Liver (tissue), 9 donors: ENCODE results near the gene F13B. TPM values are rescaled to one million over a fixed set of nuclear protein-coding genes. Genes with fewer than 3 reads are reported as not detected.

Experiments used
- DNase-seq: peaks from one replicate; pipeline ENCODE4 v3.0.0-alpha.2; 2017; ENCODE audit warnings: low spot score
- H3K27ac ChIP-seq, 2 donors: one replicate each; pipeline ENCODE4 v1.7.0; 2013; ENCODE audit warnings: inconsistent platforms in 2 of 2, low read length in 2 of 2, control low read depth in 1 of 2, low read depth in 1 of 2, mild to moderate bottlenecking in 1 of 2
- H3K27me3 ChIP-seq, 4 donors: one replicate each; pipeline versions ENCODE4 v1.6.1 to v1.7.0; 2013; ENCODE audit warnings: low read length in 3 of 4, inconsistent platforms in 1 of 4, mild to moderate bottlenecking in 1 of 4, moderate library complexity in 1 of 4; ENCODE audit not compliant: control insufficient read depth in 4 of 4, insufficient read depth in 4 of 4
- H3K36me3 ChIP-seq, 4 donors: one replicate each; pipeline versions ENCODE4 v1.6.1 to v1.7.0; 2013; ENCODE audit warnings: low read length in 3 of 4, mild to moderate bottlenecking in 3 of 4, low read depth in 1 of 4, moderate library complexity in 1 of 4; ENCODE audit not compliant: control insufficient read depth in 4 of 4, insufficient read depth in 3 of 4
- H3K4me1 ChIP-seq, 4 donors: one replicate each; pipeline versions ENCODE4 v1.6.1 to v1.7.0; 2013; ENCODE audit warnings: low read length in 3 of 4, mild to moderate bottlenecking in 3 of 4, moderate library complexity in 1 of 4; ENCODE audit not compliant: control insufficient read depth in 4 of 4, insufficient read depth in 4 of 4
- H3K4me3 ChIP-seq, 3 donors: one replicate each; pipeline versions ENCODE4 v1.6.1 to v1.7.0; 2013; ENCODE audit warnings: low read length in 3 of 3, control low read depth in 1 of 3, low read depth in 1 of 3, mild to moderate bottlenecking in 1 of 3
- H3K9ac ChIP-seq, 2 donors: one replicate each; pipeline ENCODE4 v1.7.0; 2013; ENCODE audit warnings: low read length in 2 of 2, mild to moderate bottlenecking in 2 of 2, moderate library complexity in 2 of 2, control low read depth in 1 of 2, low read depth in 1 of 2
- H3K9me3 ChIP-seq, 4 donors: one replicate each; pipeline versions ENCODE4 v1.6.1 to v1.7.0; 2013; ENCODE audit warnings: low read length in 3 of 4; ENCODE audit not compliant: control insufficient read depth in 4 of 4
- ATF3 ChIP-seq: IDR thresholded peaks from 2 replicates; pipeline ENCODE4 v1.6.1; 2016; ENCODE audit warnings: antibody characterized with exemption
- CTCF ChIP-seq: fragments of 150-350 bp; IDR thresholded peaks from 2 replicates; pipeline ENCODE4 v1.5.1; 2017; ENCODE audit warnings: improper control_type of control experiment, low read depth, low read length; ENCODE audit not compliant: missing input control
- EGR1 ChIP-seq, 2 donors: IDR thresholded peaks; 2 replicates each; pipeline ENCODE4 v1.6.1; 2016 to 2018; ENCODE audit warnings: antibody characterized with exemption in 2 of 2, low read depth in 2 of 2
- GABPA ChIP-seq, 2 donors: IDR thresholded peaks in 1 of 2; conservative IDR thresholded peaks in 1 of 2; 2 replicates each; pipeline ENCODE4 v1.6.1; 2016; ENCODE audit warnings: antibody characterized with exemption in 2 of 2, mild to moderate bottlenecking in 1 of 2, moderate library complexity in 1 of 2
- HNF4A ChIP-seq, 2 donors: conservative IDR thresholded peaks; 2 replicates each; pipeline ENCODE4 v1.6.1; 2016; ENCODE audit warnings: antibody characterized with exemption in 2 of 2, mild to moderate bottlenecking in 2 of 2
- HNF4G ChIP-seq: IDR thresholded peaks from 2 replicates; pipeline ENCODE4 v1.6.1; 2016; ENCODE audit warnings: antibody characterized with exemption
- JUND ChIP-seq, 2 donors: IDR thresholded peaks; 2 replicates each; pipeline ENCODE4 v1.6.1; 2016; ENCODE audit warnings: antibody characterized with exemption in 2 of 2
- NR2F2 ChIP-seq: IDR thresholded peaks from 2 replicates; pipeline ENCODE4 v1.6.1; 2016; ENCODE audit warnings: antibody characterized with exemption
- RAD21 ChIP-seq, 2 donors: IDR thresholded peaks; 2 replicates each; pipeline ENCODE4 v1.6.1; 2016; ENCODE audit warnings: antibody characterized with exemption in 2 of 2, mild to moderate bottlenecking in 2 of 2
- TAF1 ChIP-seq: conservative IDR thresholded peaks from 2 replicates; pipeline ENCODE4 v1.6.1; 2016; ENCODE audit warnings: antibody characterized with exemption, mild to moderate bottlenecking
- YY1 ChIP-seq: IDR thresholded peaks from 2 replicates; pipeline ENCODE4 v1.6.1; 2016; ENCODE audit warnings: antibody characterized with exemption, mild to moderate bottlenecking
- WGBS: extraction: QIAGEN DNeasy Blood & Tissue Kit; methylation state at CpG from one replicate; pipeline ENCODE4 v1.1.7; 2013; 5-methylcytosine and 5-hydroxymethylcytosine counted together
- polyA plus RNA-seq, 2 donors: library from polyadenylated mRNA; stranded (reverse) in 1 of 2; unstranded in 1 of 2; fragments of 200-250 nt in 1 of 2; fragments of >200 nt in 1 of 2; fragmentation: Nextera tagmentation in 1 of 2; extraction: Ambion mirVana in 1 of 2; gene quantifications; one replicate each; pipeline versions ENCODE4 v1.2.1 to v1.2.3, GENCODE V29; 2013 to 2015
- total RNA-seq, 2 donors: library from RNA; depleted of rRNA; stranded (reverse); fragments of >200 nt; gene quantifications; one replicate each; pipeline ENCODE4 v1.2.3, GENCODE V29; 2014
- TF ChIP-seq, protein P1 (sequence below): IDR thresholded peaks from 2 replicates; pipeline ENCODE4 v1.6.1; 2016; ENCODE audit warnings: antibody characterized with exemption, mild to moderate bottlenecking
- donor health status: healthy.
- donor health status: healthy.
- donor health status: healthy.
- donor health status: healthy.
- donor health status: healthy.

F13B gene
- total and polyA plus RNA-seq, 4 donors, result 42.3 to 194 (median 80.2) TPM

- TF ChIP-seq CTCF (no peak), GABPA (IDR thresholded peaks at IDR 0.05 in 1 of 2, conservative IDR thresholded peaks at IDR 0.05 in 1 of 2) (no peak), HNF4A (conservative IDR thresholded peaks at IDR 0.05) (no peak), HNF4G (no peak), ATF3 (no peak)
Observed at GRCh38 chr1:197021716-197022115, 45.3 kb downstream of the F13B start (continued).

- TF ChIP-seq YY1 (no peak), NR2F2 (no peak), ATF3 (no peak), GABPA (IDR thresholded peaks at IDR 0.05 in 1 of 2, conservative IDR thresholded peaks at IDR 0.05 in 1 of 2) (no peak), EGR1 (IDR thresholded peaks at IDR 0.05; ENCODE audit: low read depth in 2 of 2) (no peak), JUND (IDR thresholded peaks at IDR 0.05) (no peak), TAF1 (no peak), HNF4G (no peak)
- no peak for DNase-seq
- Histone ChIP-seq H3K4me3 (no peak overlapping the region), H3K9me3 (no peaks in the 10 kb centered on the region), H3K27ac (no peak overlapping the region), H3K4me1 (no peaks in the 10 kb centered on the region), H3K27me3 (no peaks in the 10 kb centered on the region), H3K9ac (no peak overlapping the region), H3K36me3 (no peaks in the 10 kb centered on the region)
- 86% methylated on average over 8 of the region's 8 CpGs for WGBS
Observed at GRCh38 chr1:197017558-197018146, 49.4 kb downstream of the F13B start.

DNA sequence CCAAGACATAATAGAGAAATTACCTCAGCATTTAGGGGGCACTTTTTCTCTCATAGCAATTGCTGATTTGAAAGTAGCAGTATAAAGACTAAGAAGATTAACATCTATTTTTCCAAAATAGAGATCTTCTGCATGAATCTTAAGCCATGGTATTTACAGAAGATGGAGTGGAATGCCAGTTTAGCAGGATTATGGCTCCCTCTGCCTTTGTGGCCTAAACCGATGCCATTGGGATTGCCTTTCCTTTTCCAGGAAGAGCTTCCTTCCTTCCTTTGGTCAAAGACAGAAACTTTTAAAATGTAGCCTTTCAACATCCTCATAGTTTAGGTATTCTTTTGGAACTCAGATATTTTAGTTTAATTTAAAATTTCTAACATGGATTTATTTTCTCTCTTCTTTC is 50.3 kb downstream of the F13B start:
- Histone ChIP-seq H3K27ac (no peak overlapping the region), H3K27me3 (no peaks in the 10 kb centered on the region), H3K4me1 (no peaks in the 10 kb centered on the region), H3K4me3 (no peak overlapping the region), H3K9ac (no peak overlapping the region), H3K9me3 (no peaks in the 10 kb centered on the region), H3K36me3 (peaks cover 0 to under 1% (median 0%) of the 10 kb centered on the region in 4 donors)
- no peak for DNase-seq
- peak; percentile 23 to 43 for TF ChIP-seq RAD21 (IDR thresholded peaks at IDR 0.05)
- TF ChIP-seq, protein P1, sequence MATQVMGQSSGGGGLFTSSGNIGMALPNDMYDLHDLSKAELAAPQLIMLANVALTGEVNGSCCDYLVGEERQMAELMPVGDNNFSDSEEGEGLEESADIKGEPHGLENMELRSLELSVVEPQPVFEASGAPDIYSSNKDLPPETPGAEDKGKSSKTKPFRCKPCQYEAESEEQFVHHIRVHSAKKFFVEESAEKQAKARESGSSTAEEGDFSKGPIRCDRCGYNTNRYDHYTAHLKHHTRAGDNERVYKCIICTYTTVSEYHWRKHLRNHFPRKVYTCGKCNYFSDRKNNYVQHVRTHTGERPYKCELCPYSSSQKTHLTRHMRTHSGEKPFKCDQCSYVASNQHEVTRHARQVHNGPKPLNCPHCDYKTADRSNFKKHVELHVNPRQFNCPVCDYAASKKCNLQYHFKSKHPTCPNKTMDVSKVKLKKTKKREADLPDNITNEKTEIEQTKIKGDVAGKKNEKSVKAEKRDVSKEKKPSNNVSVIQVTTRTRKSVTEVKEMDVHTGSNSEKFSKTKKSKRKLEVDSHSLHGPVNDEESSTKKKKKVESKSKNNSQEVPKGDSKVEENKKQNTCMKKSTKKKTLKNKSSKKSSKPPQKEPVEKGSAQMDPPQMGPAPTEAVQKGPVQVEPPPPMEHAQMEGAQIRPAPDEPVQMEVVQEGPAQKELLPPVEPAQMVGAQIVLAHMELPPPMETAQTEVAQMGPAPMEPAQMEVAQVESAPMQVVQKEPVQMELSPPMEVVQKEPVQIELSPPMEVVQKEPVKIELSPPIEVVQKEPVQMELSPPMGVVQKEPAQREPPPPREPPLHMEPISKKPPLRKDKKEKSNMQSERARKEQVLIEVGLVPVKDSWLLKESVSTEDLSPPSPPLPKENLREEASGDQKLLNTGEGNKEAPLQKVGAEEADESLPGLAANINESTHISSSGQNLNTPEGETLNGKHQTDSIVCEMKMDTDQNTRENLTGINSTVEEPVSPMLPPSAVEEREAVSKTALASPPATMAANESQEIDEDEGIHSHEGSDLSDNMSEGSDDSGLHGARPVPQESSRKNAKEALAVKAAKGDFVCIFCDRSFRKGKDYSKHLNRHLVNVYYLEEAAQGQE, result no peak
- WGBS, result 91% methylated on average over 1 of the region's 1 CpG
